CD14-positive monocyte (primary cell): ENCODE data around the gene CDKAL1. TPM values are rescaled to one million over a fixed set of nuclear protein-coding genes. Genes with fewer than 3 reads are reported as not detected.

Experiments
- DNase-seq, 3 donors: peaks; one replicate each; pipeline ENCODE4 v3.0.0-alpha.2; 2011 to 2022
- H2AFZ ChIP-seq: 2 replicates; pipeline ENCODE4 v1.6.0; 2012; ENCODE audit warnings: mild to moderate bottlenecking, low read depth, low read length, inconsistent platforms; ENCODE audit not compliant: insufficient read depth, poor library complexity, severe bottlenecking
- H3K27ac ChIP-seq, 2 donors: 1 replicate in 1 of 2; 2 replicates in 1 of 2; pipeline ENCODE4 v1.5.1; 2012 to 2013; ENCODE audit warnings: low read length in 2 of 2, control low read depth in 1 of 2, inconsistent platforms in 1 of 2, low read depth in 1 of 2, mild to moderate bottlenecking in 1 of 2
- H3K27me3 ChIP-seq, 2 donors: one replicate each; pipeline versions ENCODE4 v1.6.0 to v1.6.1; 2011 to 2013; ENCODE audit warnings: low read length in 2 of 2; ENCODE audit not compliant: control insufficient read depth in 2 of 2, insufficient read depth in 2 of 2
- H3K36me3 ChIP-seq, 2 donors: replicated peaks in 1 of 2; 1 replicate in 1 of 2; 2 replicates in 1 of 2; pipeline versions ENCODE4 v1.5.1 to v1.6.1; 2012 to 2013; ENCODE audit warnings: low read length in 2 of 2, control low read depth in 1 of 2, inconsistent platforms in 1 of 2, mild to moderate bottlenecking in 1 of 2; ENCODE audit not compliant: insufficient read depth in 2 of 2, control insufficient read depth in 1 of 2
- H3K4me1 ChIP-seq, 2 donors: 1 replicate in 1 of 2; 2 replicates in 1 of 2; pipeline versions ENCODE4 v1.5.1 to v1.6.1; 2012 to 2013; ENCODE audit warnings: low read length in 2 of 2, control low read depth in 1 of 2, inconsistent platforms in 1 of 2, mild to moderate bottlenecking in 1 of 2, moderate library complexity in 1 of 2; ENCODE audit not compliant: insufficient read depth in 2 of 2, control insufficient read depth in 1 of 2
- H3K4me2 ChIP-seq: replicated peaks from 2 replicates; pipeline ENCODE3; 2012; ENCODE audit warnings: low read length, moderate library complexity, mild to moderate bottlenecking; ENCODE audit not compliant: poor library complexity, severe bottlenecking; ENCODE audit errors: extremely low read depth
- H3K4me3 ChIP-seq, 3 experiments: fragments of 200-600 bp in 1 of 3; sonication (generic) in 1 of 3; replicated peaks in 1 of 3; 1 replicate in 2 of 3; 2 replicates in 1 of 3; pipeline ENCODE4 v1.5.1; 2011 to 2013; ENCODE audit warnings: low read length in 3 of 3, mild to moderate bottlenecking in 3 of 3, control low read depth in 2 of 3, low read depth in 2 of 3, inconsistent platforms in 1 of 3, moderate library complexity in 1 of 3
- H3K79me2 ChIP-seq: 2 replicates; pipeline ENCODE4 v1.6.0; 2012; ENCODE audit warnings: mild to moderate bottlenecking, control low read depth, inconsistent platforms, low read length, moderate library complexity; ENCODE audit not compliant: insufficient read depth
- H3K9ac ChIP-seq: 2 replicates; pipeline ENCODE4 v1.6.0; 2017; ENCODE audit warnings: low read length, mild to moderate bottlenecking; ENCODE audit not compliant: insufficient read depth, poor library complexity, severe bottlenecking
- H3K9me3 ChIP-seq, 2 donors: replicated peaks in 1 of 2; 1 replicate in 1 of 2; 2 replicates in 1 of 2; pipeline versions ENCODE4 v1.5.1 to v1.6.1; 2012 to 2013; ENCODE audit warnings: low read length in 2 of 2, control low read depth in 1 of 2; ENCODE audit not compliant: control insufficient read depth in 1 of 2, insufficient read depth in 1 of 2
- H4K20me1 ChIP-seq: 2 replicates; pipeline ENCODE4 v1.6.0; 2012; ENCODE audit warnings: mild to moderate bottlenecking, low read length, control low read depth, moderate library complexity; ENCODE audit not compliant: insufficient read depth
- H3K27ac Mint-ChIP-seq, 7 donors: one replicate each; pipeline ENCODE4 v1.8.0; 2020; ENCODE audit warnings: mild to moderate bottlenecking in 7 of 7, mixed read lengths in 7 of 7, moderate library complexity in 6 of 7, inconsistent platforms in 2 of 7
- H3K27me3 Mint-ChIP-seq, 3 donors: one replicate each; pipeline ENCODE4 v1.8.0; 2021 to 2022; ENCODE audit warnings: low read depth in 3 of 3, mild to moderate bottlenecking in 3 of 3, mixed read lengths in 3 of 3, moderate library complexity in 3 of 3, inconsistent platforms in 1 of 3
- H3K36me3 Mint-ChIP-seq, 2 donors: one replicate each; pipeline ENCODE4 v1.8.0; 2020; ENCODE audit warnings: mixed read lengths in 2 of 2, inconsistent platforms in 1 of 2, mild to moderate bottlenecking in 1 of 2
- H3K4me1 Mint-ChIP-seq: one replicate; pipeline ENCODE4 v1.8.0; 2020; ENCODE audit warnings: mild to moderate bottlenecking, mixed read lengths
- H3K4me3 Mint-ChIP-seq, 2 donors: one replicate each; pipeline ENCODE4 v1.8.0; 2020; ENCODE audit warnings: mild to moderate bottlenecking in 2 of 2, mixed read lengths in 2 of 2, moderate library complexity in 1 of 2
- H3K9me3 Mint-ChIP-seq, 7 donors: one replicate each; pipeline ENCODE4 v1.8.0; 2020 to 2022; ENCODE audit warnings: mixed read lengths in 7 of 7, mild to moderate bottlenecking in 6 of 7, moderate library complexity in 6 of 7, inconsistent platforms in 2 of 7
- CTCF ChIP-seq: fragments of 200-600 bp; IDR thresholded peaks from one replicate; pipeline ENCODE4 v1.8.0; 2022; ENCODE audit warnings: antibody characterized with exemption, mild to moderate bottlenecking
- WGBS: methylation state at CpG from one replicate; pipeline ENCODE4 v1.1.5; 2013; ENCODE audit warnings: missing lambda C conversion rate; ENCODE audit not compliant: insufficient coverage; 5-methylcytosine and 5-hydroxymethylcytosine counted together
- intact Hi-C, 2 donors: fragments of 100-400 bp; cut with micrococcal nuclease; formaldehyde crosslinking; loops; one replicate each; pipeline versions ENCODE4 v1.15.0 to v1.15.1; 2023
- polyA plus RNA-seq, 3 donors: library from polyadenylated mRNA; depleted of rRNA in 1 of 3; unstranded in 2 of 3; stranded (reverse) in 1 of 3; fragments of 300-500 nt in 2 of 3; fragments of >200 nt in 1 of 3; fragmentation: Illumina TruSeq in 2 of 3; gene quantifications; 1 replicate in 2 of 3; 2 replicates in 1 of 3; pipeline ENCODE4 v1.2.3, GENCODE V29; 2012 to 2021

The CDKAL1 gene
- polyA plus RNA-seq, 3 donors, result 3.2 to 12.4 (median 8.3) TPM

GRCh38 chr6:21103626-21104224 lies 569.5 kb downstream of the CDKAL1 start:
- Mint-ChIP-seq H3K27ac (no peak overlapping the region), H3K27me3 (peaks cover 0 to 2% (median 0%) of the 10 kb centered on the region in 3 donors), H3K9me3 (peaks cover 0 to 3% (median 0%) of the 10 kb centered on the region in 7 donors), H3K36me3 (peaks cover 2% of the 10 kb centered on the region in 2 donors), H3K4me1 (peaks cover 14% of the 10 kb centered on the region), H3K4me3 (no peak overlapping the region)
- Histone ChIP-seq H3K9me3 (no peaks in the 10 kb centered on the region), H3K79me2 (no peaks in the 10 kb centered on the region), H3K36me3 (no peaks in the 10 kb centered on the region), H3K4me3 (no peak overlapping the region), H2AFZ (no peak overlapping the region), H4K20me1 (no peaks in the 10 kb centered on the region), H3K27ac (no peak overlapping the region), H3K9ac (no peak overlapping the region), H3K27me3 (no peaks in the 10 kb centered on the region), H3K4me2 (no peak overlapping the region), H3K4me1 (peaks cover 10 to 11% of the 10 kb centered on the region in 2 donors)
- no peak for DNase-seq
- intact Hi-C loops, result no loop called here
- 80% methylated on average over 1 of the region's 4 CpGs for WGBS
- TF ChIP-seq CTCF, result no peak

- Histone ChIP-seq H3K79me2 (no peaks in the 10 kb centered on the region), H3K9me3 (no peaks in the 10 kb centered on the region), H2AFZ (no peak overlapping the region), H3K9ac (no peak overlapping the region), H3K4me3 (no peak overlapping the region), H3K4me1 (peaks cover 10 to 11% of the 10 kb centered on the region in 2 donors), H3K36me3 (no peaks in the 10 kb centered on the region), H3K4me2 (no peak overlapping the region), H4K20me1 (no peaks in the 10 kb centered on the region), H3K27ac (no peak overlapping the region), H3K27me3 (no peaks in the 10 kb centered on the region)
- WGBS, result 100% methylated on average over 1 of the region's 2 CpGs
- no peak for TF ChIP-seq CTCF
- intact Hi-C loops, result no loop called here
- no peak overlapping the region for H3K4me3 Mint-ChIP-seq
- DNase-seq, result no peak
- no peak overlapping the region for H3K27ac Mint-ChIP-seq
- H3K27me3 Mint-ChIP-seq, result peaks cover 0 to 2% (median 0%) of the 10 kb centered on the region in 3 donors
- H3K9me3 Mint-ChIP-seq, result peaks cover 0 to 3% (median 0%) of the 10 kb centered on the region in 7 donors
- H3K4me1 Mint-ChIP-seq, result peaks cover 13% of the 10 kb centered on the region
- peaks cover 2% of the 10 kb centered on the region in 2 donors for H3K36me3 Mint-ChIP-seq
Measured at GRCh38 chr6:21104288-21104687, 570.0 kb downstream of the CDKAL1 start.
